ENCODE results near the gene EML1. TPM values are rescaled to one million over a fixed set of nuclear protein-coding genes. Genes with fewer than 3 reads are reported as not detected.
A peak's percentile ranks its signal among the peaks of the same experiment; 100 is the strongest.

EML1 gene
- total and polyA plus RNA-seq, 3 experiments from 2014 or later, result 1.3 to 1.7 TPM; not detected in 1

DNA sequence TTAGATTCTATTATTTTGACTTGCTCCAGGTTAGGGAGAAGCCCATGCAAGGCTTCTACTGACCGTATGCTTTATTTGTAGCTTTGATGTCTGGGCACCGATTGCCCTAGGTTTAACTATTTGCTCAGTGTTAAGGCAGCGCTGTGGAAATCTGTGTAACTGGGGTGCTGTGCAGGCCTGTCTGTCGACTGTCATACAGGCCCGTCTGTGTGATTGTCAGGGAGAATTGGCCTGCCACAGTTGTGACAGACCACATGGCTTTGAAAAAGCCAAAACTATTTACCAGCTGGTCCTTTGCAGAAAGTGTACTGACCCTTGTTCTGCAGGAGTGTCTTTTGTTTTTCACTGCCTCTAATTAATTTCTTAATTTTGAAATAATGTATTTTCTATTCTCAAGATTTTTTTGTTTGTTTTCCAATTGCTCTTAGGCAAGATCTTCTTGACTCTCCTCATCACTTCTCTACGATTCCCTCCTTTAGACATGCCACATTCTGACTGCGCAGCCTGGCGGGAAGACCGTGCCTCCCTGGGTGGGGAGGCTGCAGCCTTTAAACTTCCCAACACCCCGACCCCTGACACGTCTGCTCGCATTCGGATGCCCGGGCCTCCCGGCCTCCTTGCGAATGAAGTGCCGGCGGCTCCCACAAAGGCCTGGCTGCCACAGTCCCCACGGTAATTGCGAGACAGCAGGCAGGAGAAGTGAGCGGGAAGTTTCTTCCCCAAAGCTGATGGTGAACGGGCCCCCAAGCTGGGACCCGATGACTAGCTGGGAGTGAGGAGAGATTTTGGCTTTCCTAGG is 173.0 kb downstream of the EML1 start:
- Histone ChIP-seq H3K27ac (ENCODE audit: low read depth, low read length) (no peak overlapping the region), H3K27me3 (ENCODE audit: insufficient read depth, low read length, poor library complexity, severe bottlenecking) (peaks cover 5% of the 10 kb centered on the region), H3K36me3 (ENCODE audit: insufficient read depth, low read length) (no peaks in the 10 kb centered on the region), H3K4me1 (ENCODE audit: insufficient read depth, low read length) (no peaks in the 10 kb centered on the region), H3K9me3 (ENCODE audit: low read length) (no peaks in the 10 kb centered on the region), H3K4me3 (ENCODE audit: low read length) (no peak overlapping the region)
- Mint-ChIP-seq H3K9me3 (no peaks in the 10 kb centered on the region), H3K36me3 (peaks cover 0 to 2% (median 0%) of the 10 kb centered on the region in 3 donors), H3K4me3 (peak overlapping the region in 1 of 7 donors; percentile 56), H3K27me3 (peaks cover 24 to 65% of the 10 kb centered on the region in 2 donors), H3K27ac (no peak overlapping the region), H3K4me1 (peaks cover 0 to 4% (median 2%) of the 10 kb centered on the region in 3 donors)
- CTCF ChIA-PET, result interaction anchor here (1.0 kb wide), 1 partner anchor 227 kb away, joined by 3 read pairs; no protein-coding TSS in a partner anchor
- POLR2A ChIA-PET, result no interaction called here
- DNase-seq, result no peak

DNA sequence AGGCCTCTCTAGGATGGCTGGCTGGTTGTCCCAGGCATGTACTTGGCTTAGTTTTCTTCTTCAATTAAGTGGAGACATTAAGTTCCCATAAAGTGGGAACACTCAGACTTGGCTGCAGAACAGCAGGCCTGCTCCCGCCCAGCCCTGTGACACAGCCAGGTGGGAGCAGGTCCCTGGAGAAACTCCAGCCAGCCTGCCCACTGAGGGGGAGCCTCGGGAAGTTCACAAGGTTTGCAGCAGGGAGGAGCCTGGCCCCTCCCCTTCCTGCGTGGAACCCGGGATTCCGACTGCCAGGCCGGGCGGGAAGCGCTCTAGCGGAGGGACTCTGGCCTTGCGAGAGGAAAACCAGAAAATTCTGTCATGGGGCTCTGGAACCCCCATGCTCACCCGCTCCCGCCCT is 173.7 kb downstream of the EML1 start:
- H3K9me3 Mint-ChIP-seq, result no peaks in the 10 kb centered on the region
- H3K27me3 Mint-ChIP-seq, result peaks cover 22 to 63% of the 10 kb centered on the region in 2 donors
- H3K36me3 Mint-ChIP-seq, result peaks cover 0 to 2% (median 0%) of the 10 kb centered on the region in 3 donors

GRCh38 chr14:99968191-99968920 is 175.1 kb downstream of the EML1 start:
- POLR2A ChIA-PET, result no interaction called here
- CTCF ChIA-PET, result interaction anchor here (1.0 kb wide), 1 partner anchor 22 kb away, joined by 4 read pairs; no protein-coding TSS in a partner anchor
- H3K4me1 Mint-ChIP-seq, result peaks cover 10 to 15% (median 12%) of the 10 kb centered on the region in 3 donors
- peaks cover 0 to 5% (median 2%) of the 10 kb centered on the region in 3 donors for H3K36me3 Mint-ChIP-seq
- DNase-seq, result no peak
- no peaks in the 10 kb centered on the region for H3K9me3 Mint-ChIP-seq
- Histone ChIP-seq H3K9me3 (ENCODE audit: low read length) (no peaks in the 10 kb centered on the region), H3K27ac (ENCODE audit: low read depth, low read length) (no peak overlapping the region), H3K36me3 (ENCODE audit: insufficient read depth, low read length) (no peaks in the 10 kb centered on the region), H3K4me3 (ENCODE audit: low read length) (no peak overlapping the region), H3K4me1 (ENCODE audit: insufficient read depth, low read length) (peaks cover 3% of the 10 kb centered on the region), H3K27me3 (ENCODE audit: insufficient read depth, low read length, poor library complexity, severe bottlenecking) (peaks cover 5% of the 10 kb centered on the region)
- peak overlapping the region in 3 of 7 donors; percentile 46 to 77 (median 70) for H3K4me3 Mint-ChIP-seq
- H3K27me3 Mint-ChIP-seq, result peaks cover 16 to 51% of the 10 kb centered on the region in 2 donors
- no peak overlapping the region for H3K27ac Mint-ChIP-seq

More for the DNA sequence above, 173.7 kb downstream of the EML1 start:
- Mint-ChIP-seq H3K4me3 (peak overlapping the region in 2 of 7 donors; percentile 6 to 48), H3K27ac (no peak overlapping the region), H3K4me1 (peaks cover 0 to 4% (median 2%) of the 10 kb centered on the region in 3 donors)
- Histone ChIP-seq H3K4me3 (ENCODE audit: low read length) (no peak overlapping the region), H3K36me3 (ENCODE audit: insufficient read depth, low read length) (no peaks in the 10 kb centered on the region), H3K4me1 (ENCODE audit: insufficient read depth, low read length) (no peaks in the 10 kb centered on the region), H3K27me3 (ENCODE audit: insufficient read depth, low read length, poor library complexity, severe bottlenecking) (peaks cover 5% of the 10 kb centered on the region), H3K9me3 (ENCODE audit: low read length) (no peaks in the 10 kb centered on the region), H3K27ac (ENCODE audit: low read depth, low read length) (no peak overlapping the region)
- CTCF ChIA-PET, result no interaction called here
- DNase-seq, result no peak
- POLR2A ChIA-PET, result no interaction called here

DNA sequence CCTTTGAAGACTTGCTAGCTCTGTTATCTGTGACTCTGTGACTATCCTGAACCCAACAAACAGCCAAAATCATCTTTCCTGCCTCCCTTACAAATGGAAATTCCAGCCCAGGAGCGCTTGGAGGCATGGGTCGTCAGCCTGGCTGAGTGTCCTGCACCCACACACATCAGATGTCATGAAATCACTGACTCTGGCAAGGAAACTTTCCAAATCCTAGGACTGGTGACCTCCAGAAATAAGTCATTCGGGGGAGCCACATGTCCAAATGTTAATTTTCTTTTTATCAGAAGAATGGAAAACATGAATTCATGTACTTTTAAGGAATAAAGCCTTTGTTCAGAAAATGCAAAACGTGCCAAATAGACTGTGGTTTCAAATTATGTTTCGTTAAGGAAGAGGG is 175.7 kb downstream of the EML1 start:
- Mint-ChIP-seq H3K9me3 (no peaks in the 10 kb centered on the region), H3K36me3 (peaks cover 0 to 5% (median 2%) of the 10 kb centered on the region in 3 donors), H3K27me3 (peaks cover 12 to 47% of the 10 kb centered on the region in 2 donors), H3K4me1 (peaks cover 14 to 19% (median 14%) of the 10 kb centered on the region in 3 donors), H3K27ac (no peak overlapping the region), H3K4me3 (peak overlapping the region in 2 of 7 donors; percentile 46 to 70)
- H3K9me3 ChIP-seq (ENCODE audit: low read length), result no peaks in the 10 kb centered on the region
- no peak overlapping the region for H3K27ac ChIP-seq (ENCODE audit: low read depth, low read length)
- peaks cover 3% of the 10 kb centered on the region for H3K4me1 ChIP-seq (ENCODE audit: insufficient read depth, low read length)
- no peaks in the 10 kb centered on the region for H3K36me3 ChIP-seq (ENCODE audit: insufficient read depth, low read length)
- DNase-seq, result no peak
- ChIA-PET POLR2A (no interaction called here), CTCF (interaction anchor here (1.0 kb wide), 1 partner anchor 23 kb away, joined by 4 read pairs; no protein-coding TSS in a partner anchor)
- peaks cover 5% of the 10 kb centered on the region for H3K27me3 ChIP-seq (ENCODE audit: insufficient read depth, low read length, poor library complexity, severe bottlenecking)
- H3K4me3 ChIP-seq (ENCODE audit: low read length), result no peak overlapping the region

- CTCF ChIA-PET, result no interaction called here
- POLR2A ChIA-PET, result no interaction called here
- no peak overlapping the region for H3K27ac ChIP-seq (ENCODE audit: low read depth, low read length)
Measured at GRCh38 chr14:99969673-99970322, 176.6 kb downstream of the EML1 start.

GRCh38 chr14:99971087-99971940 is 178.1 kb downstream of the EML1 start:
- ChIA-PET POLR2A (interaction anchor here (0.5 to 1.0 kb wide), 5 partner anchors 98 to 367 kb away, joined by 3 to 4 read pairs (median 3); no protein-coding TSS in a partner anchor), CTCF (interaction anchor here (0.8 to 1.5 kb wide), 3 partner anchors 11 to 222 kb away, joined by 3 to 7 read pairs (median 7); no protein-coding TSS in a partner anchor)
- H3K4me1 Mint-ChIP-seq, result peaks cover 14 to 20% (median 15%) of the 10 kb centered on the region in 3 donors
- no peaks in the 10 kb centered on the region for H3K9me3 Mint-ChIP-seq
- H3K9me3 ChIP-seq (ENCODE audit: low read length), result no peaks in the 10 kb centered on the region
- H3K36me3 ChIP-seq (ENCODE audit: insufficient read depth, low read length), result no peaks in the 10 kb centered on the region
- peak; percentile 72 to 82 (median 76) for DNase-seq
- peak overlapping the region; percentile 49 for H3K4me3 ChIP-seq (ENCODE audit: low read length)
- peaks cover 5% of the 10 kb centered on the region for H3K27me3 ChIP-seq (ENCODE audit: insufficient read depth, low read length, poor library complexity, severe bottlenecking)
- peaks cover 7 to 29% of the 10 kb centered on the region in 2 donors for H3K27me3 Mint-ChIP-seq
- H3K4me3 Mint-ChIP-seq, result peak overlapping the region; percentile 70 to 79 (median 72)
- peaks cover 3% of the 10 kb centered on the region for H3K4me1 ChIP-seq (ENCODE audit: insufficient read depth, low read length)
- H3K27ac ChIP-seq (ENCODE audit: low read depth, low read length), result no peak overlapping the region
- peak overlapping the region in 1 of 8 donors; percentile 68 for H3K27ac Mint-ChIP-seq
- H3K36me3 Mint-ChIP-seq, result peaks cover 0 to 5% (median 2%) of the 10 kb centered on the region in 3 donors

More at GRCh38 chr14:99969673-99970322, 176.6 kb downstream of the EML1 start:
- peaks cover 14 to 20% (median 15%) of the 10 kb centered on the region in 3 donors for H3K4me1 Mint-ChIP-seq
- peak overlapping the region in 2 of 8 donors; percentile 29 to 63 for H3K27ac Mint-ChIP-seq
- no peaks in the 10 kb centered on the region for H3K9me3 ChIP-seq (ENCODE audit: low read length)
- H3K4me3 Mint-ChIP-seq, result peak overlapping the region; percentile 32 to 79 (median 71)
- peaks cover 5% of the 10 kb centered on the region for H3K27me3 ChIP-seq (ENCODE audit: insufficient read depth, low read length, poor library complexity, severe bottlenecking)
- peaks cover 0 to 5% (median 2%) of the 10 kb centered on the region in 3 donors for H3K36me3 Mint-ChIP-seq
- H3K4me3 ChIP-seq (ENCODE audit: low read length), result no peak overlapping the region
- no peak for DNase-seq
- peaks cover 3% of the 10 kb centered on the region for H3K4me1 ChIP-seq (ENCODE audit: insufficient read depth, low read length)
- H3K9me3 Mint-ChIP-seq, result no peaks in the 10 kb centered on the region
- H3K27me3 Mint-ChIP-seq, result peaks cover 7 to 39% of the 10 kb centered on the region in 2 donors
- no peaks in the 10 kb centered on the region for H3K36me3 ChIP-seq (ENCODE audit: insufficient read depth, low read length)
